Vagina (tissue), 2 donors: ENCODE data around the gene EPB41L2. TPM values are rescaled to one million over a fixed set of nuclear protein-coding genes. Genes with fewer than 3 reads are reported as not detected.
"Not testable (repeated sequence)": the region's sequence is repeated elsewhere in the genome, so short reads cannot be mapped to it uniquely, and the experiment has no call there.

Experiments
- DNase-seq, 2 donors: peaks; one replicate each; pipeline ENCODE4 v3.0.0-alpha.2; 2017; ENCODE audit errors: extremely low spot score in 2 of 2
- H3K27ac ChIP-seq: fragments of 200-600 bp; sonication (generic); one replicate; pipeline ENCODE4 v1.5.1; 2019
- H3K27me3 ChIP-seq: fragments of 200-600 bp; sonication (generic); one replicate; pipeline ENCODE4 v1.5.1; 2019
- H3K36me3 ChIP-seq, 2 donors: fragments of 200-600 bp; sonication (generic); one replicate each; pipeline ENCODE4 v1.5.1; 2017 to 2019
- H3K4me1 ChIP-seq: fragments of 200-600 bp; sonication (generic); one replicate; pipeline ENCODE4 v1.5.1; 2019
- H3K4me3 ChIP-seq, 2 donors: fragments of 200-600 bp; sonication (generic); 1 replicate in 1 of 2; 2 replicates in 1 of 2; pipeline ENCODE4 v1.5.1; 2016 to 2019
- H3K9me3 ChIP-seq: fragments of 200-600 bp; sonication (generic); one replicate; pipeline ENCODE4 v1.5.1; 2019
- POLR2A ChIP-seq, 2 donors: fragments of 450-650 bp; IDR thresholded peaks; one replicate each; pipeline ENCODE4 v1.6.1; 2017; ENCODE audit warnings: antibody characterized with exemption in 2 of 2, mild to moderate bottlenecking in 2 of 2, moderate library complexity in 2 of 2
- POLR2AphosphoS5 ChIP-seq, 2 donors: sonication (generic); formaldehyde crosslinking; IDR thresholded peaks; one replicate each; pipeline ENCODE4 v1.9.0; 2017; ENCODE audit warnings: antibody characterized with exemption in 2 of 2, mild to moderate bottlenecking in 2 of 2, low read depth in 1 of 2; ENCODE audit not compliant: insufficient read depth in 1 of 2
- intact Hi-C: fragments of 100-400 bp; cut with DNase I; formaldehyde crosslinking; loops from one replicate; pipeline ENCODE4 v1.15.1; 2023
- total RNA-seq: library from RNA; depleted of rRNA; stranded (reverse); fragments of >200 nt; gene quantifications from one replicate; pipeline ENCODE4 v1.2.3, GENCODE V29; 2016
- TF ChIP-seq, protein P1 (sequence below), 3 experiments: fragments of 450-650 bp in 2 of 3; fragments of 200-600 bp in 1 of 3; sonication (generic) in 1 of 3; IDR thresholded peaks; one replicate each; pipeline ENCODE4 v1.5.1; 2017 to 2019; ENCODE audit warnings: antibody characterized with exemption in 3 of 3, mild to moderate bottlenecking in 2 of 3, moderate library complexity in 2 of 3

EPB41L2 gene
- total RNA-seq, 1 donor from 2014 or later, result 96.7 TPM

DNA sequence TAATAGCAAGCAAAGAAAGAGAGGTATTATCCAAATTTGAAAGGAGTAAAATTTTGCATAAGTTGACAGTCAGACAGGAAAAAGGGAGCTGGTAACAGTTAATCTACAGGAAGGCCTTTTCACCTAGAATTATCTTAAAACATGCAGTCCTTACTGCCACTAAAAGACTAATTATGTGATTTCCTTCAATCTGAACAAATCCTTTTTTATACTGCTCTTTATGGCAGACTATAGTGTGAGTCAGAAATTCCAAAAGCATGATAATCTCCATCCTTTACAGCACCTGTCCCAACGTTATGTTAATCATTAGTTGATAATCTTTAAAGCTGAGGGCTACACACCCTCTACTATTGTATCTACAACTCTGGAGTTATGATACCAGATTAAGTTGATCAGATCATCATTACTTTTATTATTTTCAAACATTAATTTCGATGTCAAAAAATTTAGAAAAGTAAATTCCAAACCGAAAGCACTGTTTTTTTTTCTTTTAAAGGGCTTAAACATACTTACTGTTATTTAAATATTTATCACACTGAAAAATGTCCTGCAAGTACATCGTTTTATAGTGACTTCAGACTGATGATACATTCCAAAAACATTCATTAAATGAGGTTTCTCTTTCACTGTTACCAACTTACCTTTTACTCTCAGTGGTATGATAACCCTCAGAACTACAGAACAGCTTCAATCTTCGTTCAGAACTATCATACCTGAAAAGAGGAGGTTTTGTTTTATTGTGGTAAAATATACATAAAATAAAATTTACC is 39.1 kb upstream of the EPB41L2 start:
- no peak for TF ChIP-seq POLR2AphosphoS5 (IDR thresholded peaks at IDR 0.05; ENCODE audit: insufficient read depth in 1 of 2, low read depth in 1 of 2)
- no peak for TF ChIP-seq POLR2A (IDR thresholded peaks at IDR 0.05)
- TF ChIP-seq, protein P1, sequence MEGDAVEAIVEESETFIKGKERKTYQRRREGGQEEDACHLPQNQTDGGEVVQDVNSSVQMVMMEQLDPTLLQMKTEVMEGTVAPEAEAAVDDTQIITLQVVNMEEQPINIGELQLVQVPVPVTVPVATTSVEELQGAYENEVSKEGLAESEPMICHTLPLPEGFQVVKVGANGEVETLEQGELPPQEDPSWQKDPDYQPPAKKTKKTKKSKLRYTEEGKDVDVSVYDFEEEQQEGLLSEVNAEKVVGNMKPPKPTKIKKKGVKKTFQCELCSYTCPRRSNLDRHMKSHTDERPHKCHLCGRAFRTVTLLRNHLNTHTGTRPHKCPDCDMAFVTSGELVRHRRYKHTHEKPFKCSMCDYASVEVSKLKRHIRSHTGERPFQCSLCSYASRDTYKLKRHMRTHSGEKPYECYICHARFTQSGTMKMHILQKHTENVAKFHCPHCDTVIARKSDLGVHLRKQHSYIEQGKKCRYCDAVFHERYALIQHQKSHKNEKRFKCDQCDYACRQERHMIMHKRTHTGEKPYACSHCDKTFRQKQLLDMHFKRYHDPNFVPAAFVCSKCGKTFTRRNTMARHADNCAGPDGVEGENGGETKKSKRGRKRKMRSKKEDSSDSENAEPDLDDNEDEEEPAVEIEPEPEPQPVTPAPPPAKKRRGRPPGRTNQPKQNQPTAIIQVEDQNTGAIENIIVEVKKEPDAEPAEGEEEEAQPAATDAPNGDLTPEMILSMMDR (IDR thresholded peaks at IDR 0.05), result no peak
- Histone ChIP-seq H3K27me3 (no peaks in the 10 kb centered on the region), H3K9me3 (no peaks in the 10 kb centered on the region), H3K4me3 (no peak overlapping the region), H3K36me3 (no peaks in the 10 kb centered on the region), H3K4me1 (no peaks in the 10 kb centered on the region), H3K27ac (no peak overlapping the region)
- intact Hi-C loops, result no loop called here
- no peak for DNase-seq

DNA sequence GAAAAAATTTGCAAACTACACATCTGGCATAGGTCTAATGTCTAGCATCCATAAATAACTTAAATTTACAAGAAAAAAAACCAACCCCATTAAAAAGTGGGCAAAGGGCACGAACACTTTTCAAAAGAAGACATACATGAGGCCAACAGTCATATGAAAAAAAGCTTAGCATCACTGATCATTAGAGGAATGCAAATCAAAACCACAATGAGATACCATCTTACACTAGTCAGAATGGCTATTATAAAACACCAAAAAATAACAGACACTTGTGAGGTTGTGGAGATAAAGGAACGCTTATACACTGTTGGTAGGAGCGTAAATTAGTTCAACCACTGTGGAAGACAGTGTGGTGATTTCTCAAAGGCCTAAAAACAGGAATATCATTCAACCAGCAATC is 33.7 kb upstream of the EPB41L2 start:
- H3K4me1 ChIP-seq, result no peaks in the 10 kb centered on the region
- intact Hi-C loops, result no loop called here
- H3K36me3 ChIP-seq, result no peaks in the 10 kb centered on the region
- no peak overlapping the region for H3K4me3 ChIP-seq
- H3K9me3 ChIP-seq, result no peaks in the 10 kb centered on the region
- no peaks in the 10 kb centered on the region for H3K27me3 ChIP-seq
- TF ChIP-seq, protein P1 (IDR thresholded peaks at IDR 0.05), result no peak
- TF ChIP-seq POLR2A (IDR thresholded peaks at IDR 0.05), result no peak
- no peak overlapping the region for H3K27ac ChIP-seq
- no peak for DNase-seq

DNA sequence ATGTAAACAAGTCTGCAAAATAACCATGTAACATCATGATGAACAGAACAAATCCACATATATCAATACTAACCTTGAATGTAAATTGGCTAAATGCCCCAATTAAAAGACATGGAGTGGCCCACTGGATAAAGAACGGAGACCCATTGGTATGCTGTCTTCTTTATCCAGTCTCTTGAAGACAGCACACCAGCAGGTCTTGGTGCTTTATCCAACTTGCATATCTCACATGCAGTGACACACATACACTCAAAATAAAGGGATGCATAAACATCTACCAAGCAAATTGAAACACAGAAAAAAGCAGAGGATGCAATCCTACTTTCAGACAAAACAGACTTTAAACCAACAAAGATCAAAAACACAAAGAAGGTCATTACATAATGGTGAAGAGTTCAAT is 30.3 kb upstream of the EPB41L2 start:
- Histone ChIP-seq H3K36me3 (no peaks in the 10 kb centered on the region), H3K27ac (no peak overlapping the region), H3K4me1 (no peaks in the 10 kb centered on the region), H3K27me3 (no peaks in the 10 kb centered on the region), H3K4me3 (no peak overlapping the region), H3K9me3 (no peaks in the 10 kb centered on the region)
- DNase-seq, result no peak
- intact Hi-C loops, result no loop called here
- TF ChIP-seq, protein P1 (IDR thresholded peaks at IDR 0.05), result no peak
- TF ChIP-seq POLR2A (IDR thresholded peaks at IDR 0.05), result no peak
- TF ChIP-seq POLR2AphosphoS5 (IDR thresholded peaks at IDR 0.05; ENCODE audit: insufficient read depth in 1 of 2, low read depth in 1 of 2), result no peak

DNA sequence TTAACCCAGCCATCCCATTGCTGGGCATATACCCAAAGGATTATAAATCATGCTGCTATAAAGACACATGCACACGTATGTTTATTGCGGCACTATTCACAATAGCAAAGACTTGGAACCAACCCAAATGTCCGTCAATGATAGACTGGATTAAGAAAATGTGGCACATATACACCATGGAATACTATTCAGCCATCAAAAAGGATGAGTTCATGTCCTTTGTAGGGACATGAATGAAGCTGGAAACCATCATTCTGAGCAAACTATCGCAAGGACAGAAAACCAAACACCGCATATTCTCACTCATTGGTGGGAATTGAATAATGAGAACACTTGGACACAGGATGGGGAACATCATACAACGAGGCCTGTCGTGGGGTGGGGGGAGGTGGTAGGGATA is 28.9 kb upstream of the EPB41L2 start:
- intact Hi-C loops, result not testable (repeated sequence)

DNA sequence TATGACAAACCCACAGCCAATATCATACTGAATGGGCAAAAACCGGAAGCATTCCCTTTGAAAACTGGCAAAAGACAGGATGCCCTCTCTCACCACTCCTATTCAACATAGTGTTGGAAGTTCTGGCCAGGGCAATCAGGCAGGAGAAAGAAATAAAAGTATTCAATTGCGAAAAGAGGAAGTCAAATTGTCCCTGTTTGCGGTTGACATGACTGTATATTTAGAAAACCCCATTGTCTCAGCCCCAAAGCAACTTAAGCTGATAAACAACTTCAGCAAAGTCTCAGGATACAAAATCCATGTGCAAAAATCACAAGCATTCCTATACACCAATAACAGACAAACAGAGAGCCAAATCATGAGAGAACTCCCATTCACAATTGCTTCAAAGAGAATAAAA is 27.3 kb upstream of the EPB41L2 start:
- H3K27me3 ChIP-seq, H3K9me3 ChIP-seq, H3K4me3 ChIP-seq, DNase-seq, H3K36me3 ChIP-seq, H3K4me1 ChIP-seq, H3K27ac ChIP-seq, intact Hi-C loops: not testable (repeated sequence)

More for the DNA sequence above, 28.9 kb upstream of the EPB41L2 start:
- not testable (repeated sequence) for DNase-seq, H3K27me3 ChIP-seq, H3K36me3 ChIP-seq, H3K27ac ChIP-seq, H3K4me1 ChIP-seq, H3K9me3 ChIP-seq, H3K4me3 ChIP-seq

DNA sequence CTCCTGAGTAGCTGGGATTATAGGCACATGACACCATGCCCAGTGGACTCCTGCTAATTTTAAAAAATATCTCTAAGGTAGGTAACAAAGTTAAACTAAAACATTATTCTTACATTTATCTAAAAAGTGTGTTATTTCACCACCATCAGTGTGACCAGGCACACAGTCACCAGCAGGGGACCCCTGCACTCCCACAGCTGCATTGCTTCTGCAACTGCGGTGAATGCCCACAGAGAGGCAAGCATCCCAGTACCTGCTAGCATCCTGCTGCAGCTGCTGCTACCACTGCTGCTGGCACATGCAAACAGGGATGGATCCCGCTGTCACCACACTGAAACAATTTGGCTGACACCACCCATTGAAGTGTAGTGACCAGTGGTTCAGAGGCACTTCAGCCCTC is 21.9 kb upstream of the EPB41L2 start:
- H3K27ac ChIP-seq, result no peak overlapping the region
- no peaks in the 10 kb centered on the region for H3K27me3 ChIP-seq
- no peaks in the 10 kb centered on the region for H3K4me1 ChIP-seq
- H3K9me3 ChIP-seq, result no peaks in the 10 kb centered on the region
- no peak for DNase-seq
- TF ChIP-seq, protein P1 (IDR thresholded peaks at IDR 0.05), result no peak
- TF ChIP-seq POLR2AphosphoS5 (IDR thresholded peaks at IDR 0.05; ENCODE audit: insufficient read depth in 1 of 2, low read depth in 1 of 2), result no peak
- TF ChIP-seq POLR2A (IDR thresholded peaks at IDR 0.05), result no peak
- no peak overlapping the region for H3K4me3 ChIP-seq
- H3K36me3 ChIP-seq, result no peaks in the 10 kb centered on the region
- intact Hi-C loops, result no loop called here
